Measurements from ENCODE around the gene FAM120A.

The FAM120A gene

DNA sequence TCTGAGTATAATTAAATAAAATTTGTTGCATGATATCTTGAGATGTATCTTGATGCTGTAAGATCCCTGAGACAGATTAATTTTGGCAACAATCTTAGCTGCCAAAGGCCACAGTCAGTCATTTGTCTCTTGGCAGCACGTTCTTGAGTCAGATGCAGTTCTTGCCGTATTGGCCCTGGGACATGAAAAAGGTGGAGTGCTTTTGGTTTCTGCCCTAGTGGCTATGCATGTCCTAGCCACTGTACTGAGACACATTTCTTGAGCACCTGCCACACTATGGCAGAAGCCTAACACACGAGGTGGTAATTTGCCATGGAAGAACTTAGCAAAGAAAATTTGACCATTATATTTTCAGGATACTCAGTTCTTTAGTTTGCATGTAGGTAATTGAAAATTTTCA is 79.9 kb downstream of the FAM120A start:
- TF ChIP-seq, protein P1, sequence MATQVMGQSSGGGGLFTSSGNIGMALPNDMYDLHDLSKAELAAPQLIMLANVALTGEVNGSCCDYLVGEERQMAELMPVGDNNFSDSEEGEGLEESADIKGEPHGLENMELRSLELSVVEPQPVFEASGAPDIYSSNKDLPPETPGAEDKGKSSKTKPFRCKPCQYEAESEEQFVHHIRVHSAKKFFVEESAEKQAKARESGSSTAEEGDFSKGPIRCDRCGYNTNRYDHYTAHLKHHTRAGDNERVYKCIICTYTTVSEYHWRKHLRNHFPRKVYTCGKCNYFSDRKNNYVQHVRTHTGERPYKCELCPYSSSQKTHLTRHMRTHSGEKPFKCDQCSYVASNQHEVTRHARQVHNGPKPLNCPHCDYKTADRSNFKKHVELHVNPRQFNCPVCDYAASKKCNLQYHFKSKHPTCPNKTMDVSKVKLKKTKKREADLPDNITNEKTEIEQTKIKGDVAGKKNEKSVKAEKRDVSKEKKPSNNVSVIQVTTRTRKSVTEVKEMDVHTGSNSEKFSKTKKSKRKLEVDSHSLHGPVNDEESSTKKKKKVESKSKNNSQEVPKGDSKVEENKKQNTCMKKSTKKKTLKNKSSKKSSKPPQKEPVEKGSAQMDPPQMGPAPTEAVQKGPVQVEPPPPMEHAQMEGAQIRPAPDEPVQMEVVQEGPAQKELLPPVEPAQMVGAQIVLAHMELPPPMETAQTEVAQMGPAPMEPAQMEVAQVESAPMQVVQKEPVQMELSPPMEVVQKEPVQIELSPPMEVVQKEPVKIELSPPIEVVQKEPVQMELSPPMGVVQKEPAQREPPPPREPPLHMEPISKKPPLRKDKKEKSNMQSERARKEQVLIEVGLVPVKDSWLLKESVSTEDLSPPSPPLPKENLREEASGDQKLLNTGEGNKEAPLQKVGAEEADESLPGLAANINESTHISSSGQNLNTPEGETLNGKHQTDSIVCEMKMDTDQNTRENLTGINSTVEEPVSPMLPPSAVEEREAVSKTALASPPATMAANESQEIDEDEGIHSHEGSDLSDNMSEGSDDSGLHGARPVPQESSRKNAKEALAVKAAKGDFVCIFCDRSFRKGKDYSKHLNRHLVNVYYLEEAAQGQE (IDR thresholded peaks at IDR 0.05; ENCODE audit: insufficient read depth in 1 of 2, low read depth in 2 of 2, low read length in 2 of 2), result no peak
- TF ChIP-seq POLR2AphosphoS5 (IDR thresholded peaks at IDR 0.05; ENCODE audit: low read depth, low read length) (no peak), TAF1 (IDR thresholded peaks at IDR 0.05; ENCODE audit: borderline replicate concordance, insufficient read depth, low read length) (no peak), SIN3A (IDR thresholded peaks at IDR 0.05; ENCODE audit: borderline replicate concordance, insufficient read depth, low read length) (no peak), FOXP2 (optimal IDR thresholded peaks at IDR 0.05; ENCODE audit: borderline replicate concordance, extremely low read depth, extremely low read length, insufficient read depth) (no peak)

DNA sequence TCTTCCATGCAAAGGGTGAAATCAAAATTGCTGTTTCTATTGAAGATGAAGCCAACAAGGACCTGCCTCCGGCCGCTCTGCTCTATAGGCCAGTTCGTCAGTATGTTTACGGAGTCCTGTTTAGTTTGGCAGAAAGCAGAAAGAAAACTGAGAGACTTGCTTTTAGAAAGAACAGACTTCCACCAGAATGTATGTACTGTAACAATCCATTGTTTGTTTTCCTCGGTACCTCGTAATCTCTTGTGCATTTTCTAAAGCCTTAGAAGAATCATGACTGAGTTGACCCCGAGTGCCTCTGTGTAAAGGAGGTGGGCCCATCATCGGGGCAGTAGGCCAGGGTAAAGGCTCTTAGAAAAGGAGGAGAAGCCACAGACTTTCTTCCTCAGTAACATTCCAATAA is 80.7 kb downstream of the FAM120A start:
- TF ChIP-seq POLR2AphosphoS5 (IDR thresholded peaks at IDR 0.05; ENCODE audit: low read depth, low read length) (no peak), SIN3A (IDR thresholded peaks at IDR 0.05; ENCODE audit: borderline replicate concordance, insufficient read depth, low read length) (no peak), FOXP2 (optimal IDR thresholded peaks at IDR 0.05; ENCODE audit: borderline replicate concordance, extremely low read depth, extremely low read length, insufficient read depth) (no peak), TAF1 (IDR thresholded peaks at IDR 0.05; ENCODE audit: borderline replicate concordance, insufficient read depth, low read length) (no peak)
- TF ChIP-seq, protein P1 (IDR thresholded peaks at IDR 0.05; ENCODE audit: insufficient read depth in 1 of 2, low read depth in 2 of 2, low read length in 2 of 2), result no peak

DNA sequence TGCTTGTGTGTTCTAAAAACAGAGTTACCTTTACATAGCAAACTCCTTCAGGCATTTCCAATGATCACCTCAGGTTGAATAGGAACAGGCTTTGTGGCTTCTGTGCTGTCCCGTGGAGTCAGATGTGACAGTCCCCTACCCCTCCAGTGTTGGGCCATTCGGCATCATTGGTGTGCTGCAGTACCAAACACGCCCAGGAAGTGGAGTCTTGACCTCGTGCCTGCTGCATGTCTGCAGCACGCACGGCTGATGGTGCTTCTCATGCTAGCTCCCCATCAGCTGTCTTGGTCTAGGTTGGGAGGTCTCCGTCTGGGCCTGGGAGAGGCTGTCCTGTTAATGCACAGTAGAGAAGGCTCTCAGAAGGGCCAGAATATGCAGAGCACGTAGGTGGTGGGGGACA is 82.4 kb downstream of the FAM120A start:
- TF ChIP-seq, protein P1 (IDR thresholded peaks at IDR 0.05; ENCODE audit: insufficient read depth in 1 of 2, low read depth in 2 of 2, low read length in 2 of 2), result no peak
- TF ChIP-seq TAF1 (IDR thresholded peaks at IDR 0.05; ENCODE audit: borderline replicate concordance, insufficient read depth, low read length) (no peak), SIN3A (IDR thresholded peaks at IDR 0.05; ENCODE audit: borderline replicate concordance, insufficient read depth, low read length) (no peak), FOXP2 (optimal IDR thresholded peaks at IDR 0.05; ENCODE audit: borderline replicate concordance, extremely low read depth, extremely low read length, insufficient read depth) (no peak), POLR2AphosphoS5 (IDR thresholded peaks at IDR 0.05; ENCODE audit: low read depth, low read length) (no peak)

DNA sequence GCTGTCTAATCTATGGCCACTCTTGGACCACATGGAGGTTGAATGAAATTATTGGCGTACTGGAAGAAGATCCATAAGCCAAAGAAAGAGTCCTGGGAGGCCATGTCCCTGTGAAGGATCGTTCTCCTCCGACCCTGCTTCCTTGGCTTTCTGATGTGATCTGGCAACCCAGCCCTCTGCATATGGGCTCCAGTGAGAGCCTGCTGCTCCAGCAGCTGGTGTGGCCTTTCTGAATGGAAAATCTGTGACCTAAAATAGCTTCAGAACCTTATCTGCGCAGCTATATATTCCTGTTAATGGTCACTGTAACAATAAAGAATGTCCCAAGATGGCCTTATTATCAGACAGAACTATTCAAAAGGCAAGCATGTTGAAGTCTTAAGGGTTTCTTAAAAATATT is 84.7 kb downstream of the FAM120A start:
- TF ChIP-seq, protein P1 (IDR thresholded peaks at IDR 0.05; ENCODE audit: insufficient read depth in 1 of 2, low read depth in 2 of 2, low read length in 2 of 2), result no peak
- no peak for TF ChIP-seq TAF1 (IDR thresholded peaks at IDR 0.05; ENCODE audit: borderline replicate concordance, insufficient read depth, low read length)
- no peak for TF ChIP-seq POLR2AphosphoS5 (IDR thresholded peaks at IDR 0.05; ENCODE audit: low read depth, low read length)
- no peak for TF ChIP-seq FOXP2 (optimal IDR thresholded peaks at IDR 0.05; ENCODE audit: borderline replicate concordance, extremely low read depth, extremely low read length, insufficient read depth)
- TF ChIP-seq SIN3A (IDR thresholded peaks at IDR 0.05; ENCODE audit: borderline replicate concordance, insufficient read depth, low read length), result no peak

DNA sequence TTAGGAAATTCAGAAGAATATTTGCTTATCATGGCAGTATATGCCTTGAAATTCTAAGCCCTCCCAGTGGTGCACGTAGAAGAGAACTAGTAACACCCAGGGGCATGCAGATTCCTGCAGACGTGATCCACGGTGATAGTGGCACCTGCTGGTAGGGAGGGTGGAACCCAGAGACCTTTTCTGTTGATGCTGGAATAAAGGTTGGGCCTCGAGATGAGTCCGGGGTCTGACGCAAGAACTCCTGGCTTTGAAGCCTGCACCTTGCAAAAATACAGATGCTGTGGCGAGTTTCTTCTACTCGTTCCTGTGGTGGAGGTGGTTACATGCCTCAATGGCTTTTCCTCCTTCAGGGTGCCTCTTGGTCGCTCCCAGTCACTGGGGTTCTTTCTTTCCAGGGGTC is 85.4 kb downstream of the FAM120A start:
- TF ChIP-seq POLR2AphosphoS5 (IDR thresholded peaks at IDR 0.05; ENCODE audit: low read depth, low read length) (no peak), FOXP2 (optimal IDR thresholded peaks at IDR 0.05; ENCODE audit: borderline replicate concordance, extremely low read depth, extremely low read length, insufficient read depth) (no peak), TAF1 (IDR thresholded peaks at IDR 0.05; ENCODE audit: borderline replicate concordance, insufficient read depth, low read length) (no peak), SIN3A (IDR thresholded peaks at IDR 0.05; ENCODE audit: borderline replicate concordance, insufficient read depth, low read length) (no peak)
- TF ChIP-seq, protein P1 (IDR thresholded peaks at IDR 0.05; ENCODE audit: insufficient read depth in 1 of 2, low read depth in 2 of 2, low read length in 2 of 2), result no peak

Measured in PFSK-1 (cell line).